Choroid plexus epithelial cell (primary cell): Measurements from ENCODE around the gene PLA2G4F.

Experiments used
- DNase-seq: peaks from one replicate; pipeline ENCODE4 v3.0.0-alpha.2; 2010; ENCODE audit warnings: low read depth
- H3K4me3 ChIP-seq: 2 replicates; pipeline ENCODE4 v1.5.1; 2011; ENCODE audit warnings: low read depth, mild to moderate bottlenecking, control low read depth, low read length, moderate library complexity
- TF ChIP-seq, protein P1 (sequence below): conservative IDR thresholded peaks from 2 replicates; pipeline ENCODE4 v1.5.1; 2011; ENCODE audit warnings: low read depth, mild to moderate bottlenecking, control low read depth, inconsistent platforms, low read length, moderate library complexity

The PLA2G4F gene

DNA sequence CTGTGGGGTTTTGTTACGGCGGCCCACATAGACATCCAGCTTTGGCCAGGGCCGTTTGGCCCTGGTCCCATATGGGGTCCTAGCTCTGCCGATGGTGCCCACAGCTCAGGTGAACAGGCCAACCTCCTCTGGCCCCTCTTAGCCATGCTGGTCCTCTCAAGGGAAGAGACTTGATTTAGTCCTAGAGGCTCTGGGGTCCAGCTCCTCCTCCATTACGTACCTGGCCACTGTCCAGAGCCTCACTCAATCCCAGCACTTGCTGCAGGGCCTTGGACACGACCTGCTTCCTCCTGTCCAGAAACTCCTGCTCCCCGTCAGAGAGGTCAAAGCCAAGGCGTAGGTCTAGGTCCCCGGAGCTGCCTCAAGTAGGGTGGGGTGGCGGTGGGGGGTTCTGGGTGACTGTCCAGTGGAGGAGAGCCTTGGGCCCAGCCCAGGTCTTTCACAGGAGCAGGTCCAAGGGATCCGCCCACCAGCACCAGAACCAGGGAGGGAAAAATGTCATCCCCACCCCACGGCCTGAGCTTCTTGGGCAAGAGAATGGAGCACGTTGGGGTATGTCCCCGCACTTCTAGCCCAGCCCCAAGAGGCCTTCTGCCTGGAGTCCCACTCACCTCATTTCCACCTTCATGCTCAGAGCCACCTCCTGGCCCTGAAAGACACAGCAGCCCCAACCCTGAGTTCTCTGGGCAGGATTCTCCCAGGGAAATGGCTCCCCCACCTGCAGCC, 6.8 kb downstream of the PLA2G4F start:
- no peak overlapping the region for H3K4me3 ChIP-seq
- DNase-seq, result no peak
- TF ChIP-seq, protein P1, sequence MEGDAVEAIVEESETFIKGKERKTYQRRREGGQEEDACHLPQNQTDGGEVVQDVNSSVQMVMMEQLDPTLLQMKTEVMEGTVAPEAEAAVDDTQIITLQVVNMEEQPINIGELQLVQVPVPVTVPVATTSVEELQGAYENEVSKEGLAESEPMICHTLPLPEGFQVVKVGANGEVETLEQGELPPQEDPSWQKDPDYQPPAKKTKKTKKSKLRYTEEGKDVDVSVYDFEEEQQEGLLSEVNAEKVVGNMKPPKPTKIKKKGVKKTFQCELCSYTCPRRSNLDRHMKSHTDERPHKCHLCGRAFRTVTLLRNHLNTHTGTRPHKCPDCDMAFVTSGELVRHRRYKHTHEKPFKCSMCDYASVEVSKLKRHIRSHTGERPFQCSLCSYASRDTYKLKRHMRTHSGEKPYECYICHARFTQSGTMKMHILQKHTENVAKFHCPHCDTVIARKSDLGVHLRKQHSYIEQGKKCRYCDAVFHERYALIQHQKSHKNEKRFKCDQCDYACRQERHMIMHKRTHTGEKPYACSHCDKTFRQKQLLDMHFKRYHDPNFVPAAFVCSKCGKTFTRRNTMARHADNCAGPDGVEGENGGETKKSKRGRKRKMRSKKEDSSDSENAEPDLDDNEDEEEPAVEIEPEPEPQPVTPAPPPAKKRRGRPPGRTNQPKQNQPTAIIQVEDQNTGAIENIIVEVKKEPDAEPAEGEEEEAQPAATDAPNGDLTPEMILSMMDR, result peak; percentile 6

GRCh38 chr15:42148808-42149492, 7.5 kb downstream of the PLA2G4F start:
- no peak overlapping the region for H3K4me3 ChIP-seq
- DNase-seq, result no peak
- TF ChIP-seq, protein P1, result no peak

DNA sequence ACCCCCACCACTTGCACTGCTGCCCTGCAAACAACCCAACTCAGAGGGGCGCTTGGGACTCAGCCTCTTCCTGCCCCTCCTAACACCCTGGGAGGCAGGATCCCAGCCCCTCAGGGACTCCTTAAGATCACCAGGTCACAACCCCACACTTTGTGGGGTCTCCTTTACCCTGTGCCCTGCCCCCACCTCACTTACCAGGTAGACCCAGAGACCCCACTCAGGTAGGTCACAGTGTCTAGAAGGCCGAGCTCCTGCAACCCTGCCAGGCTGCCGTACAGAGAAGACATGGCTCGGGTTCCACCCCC, 9.1 kb downstream of the PLA2G4F start:
- DNase-seq, result no peak
- H3K4me3 ChIP-seq, result no peak overlapping the region
- TF ChIP-seq, protein P1, result no peak

GRCh38 chr15:42146551-42147430, 9.6 kb downstream of the PLA2G4F start:
- H3K4me3 ChIP-seq, result no peak overlapping the region
- DNase-seq, result no peak
- TF ChIP-seq, protein P1, result no peak

- no peak overlapping the region for H3K4me3 ChIP-seq
- DNase-seq, result no peak
- TF ChIP-seq, protein P1, result no peak
These were observed 10.6 kb downstream of the PLA2G4F start for GRCh38 chr15:42145546-42146455.

- H3K4me3 ChIP-seq, result no peak overlapping the region
- no peak for DNase-seq
- TF ChIP-seq, protein P1, result no peak
These were observed 11.5 kb downstream of the PLA2G4F start for GRCh38 chr15:42144841-42145375.
